IMR-90 (cell line): ENCODE data around the gene ERBB4. TPM values are rescaled to one million over a fixed set of nuclear protein-coding genes. Genes with fewer than 3 reads are reported as not detected.

Source experiments
- ATAC-seq: fragments of 200-7000 bp; cut with Tn5 transposase; 2 replicates; pipeline ENCODE4 v1.9.1; 2020; ENCODE audit warnings: low read depth, mild to moderate bottlenecking, moderate library complexity
- BruUV-seq: library from RNA; stranded (reverse); fragments of 400-500 nt; replicated peaks from 2 replicates; lab custom pipeline; 2021; lab: Mats Ljungman, UMichigan
- CTCF ChIA-PET: fragments of 300-600 bp; formaldehyde crosslinking; extraction: SDS; loops from one replicate; lab custom pipeline; 2021; ENCODE audit warnings: antibody characterized with exemption; lab: Yijun Ruan, JAX
- POLR2A ChIA-PET: fragments of 300-600 bp; sonication (Branson Sonifier 250); formaldehyde crosslinking; loops from one replicate; lab custom pipeline; 2022; ENCODE audit warnings: antibody characterized with exemption; ENCODE audit not compliant: unreplicated experiment; lab: Charles Lee
- DNase-seq: peaks from one replicate; pipeline ENCODE4 v3.0.0; 2013
- H2AFZ ChIP-seq: replicated peaks from 2 replicates; pipeline ENCODE3; 2013; ENCODE audit warnings: low read length, mild to moderate bottlenecking; ENCODE audit not compliant: poor library complexity
- H2AK5ac ChIP-seq: 2 replicates; pipeline ENCODE4 v1.6.1; 2013; ENCODE audit warnings: low read depth, low read length, inconsistent platforms
- H2AK9ac ChIP-seq: replicated peaks from 2 replicates; pipeline ENCODE3; 2013; ENCODE audit warnings: mild to moderate bottlenecking, low read depth, low read length, moderate library complexity; ENCODE audit not compliant: poor library complexity
- H2BK120ac ChIP-seq: 2 replicates; pipeline ENCODE4 v1.6.1; 2013; ENCODE audit warnings: low read depth, low read length, inconsistent platforms
- H2BK15ac ChIP-seq: 3 replicates; pipeline ENCODE4 v1.6.1; 2013; ENCODE audit warnings: low read depth, low read length, inconsistent platforms
- H2BK20ac ChIP-seq: 2 replicates; pipeline ENCODE4 v1.6.1; 2013; ENCODE audit warnings: low read depth, mild to moderate bottlenecking, inconsistent platforms, low read length, moderate library complexity
- H2BK5ac ChIP-seq: 2 replicates; pipeline ENCODE4 v1.6.1; 2013; ENCODE audit warnings: mild to moderate bottlenecking, low read depth, low read length, inconsistent platforms; ENCODE audit not compliant: poor library complexity, severe bottlenecking
- H3K14ac ChIP-seq: replicated peaks from 2 replicates; pipeline ENCODE4 v1.6.1; 2013; ENCODE audit warnings: low read depth, low read length, inconsistent platforms
- H3K18ac ChIP-seq: 2 replicates; pipeline ENCODE4 v1.6.1; 2013; ENCODE audit warnings: low read depth, low read length, control low read depth
- H3K23ac ChIP-seq: 2 replicates; pipeline ENCODE4 v1.6.1; 2013; ENCODE audit warnings: low read depth, low read length, inconsistent platforms
- H3K27ac ChIP-seq: 2 replicates; pipeline ENCODE4 v1.5.1; 2013; ENCODE audit warnings: mild to moderate bottlenecking, control low read depth, low read length; ENCODE audit not compliant: insufficient read depth
- H3K27me3 ChIP-seq: 2 replicates; pipeline ENCODE4 v1.6.1; 2013; ENCODE audit warnings: low read length; ENCODE audit not compliant: control insufficient read depth, insufficient read depth
- H3K36me3 ChIP-seq: 2 replicates; pipeline ENCODE4 v1.6.1; 2013; ENCODE audit warnings: low read length, mixed read lengths; ENCODE audit not compliant: control insufficient read depth, insufficient read depth
- H3K4ac ChIP-seq: 2 replicates; pipeline ENCODE4 v1.6.1; 2013; ENCODE audit warnings: low read depth, low read length, inconsistent platforms
- H3K4me1 ChIP-seq: 2 replicates; pipeline ENCODE4 v1.6.1; 2013; ENCODE audit warnings: low read length, mixed read lengths; ENCODE audit not compliant: control insufficient read depth, insufficient read depth
- H3K4me2 ChIP-seq: 2 replicates; pipeline ENCODE4 v1.6.1; 2013; ENCODE audit warnings: low read depth, mild to moderate bottlenecking, control low read depth, low read length, moderate library complexity
- H3K4me3 ChIP-seq: 2 replicates; pipeline ENCODE4 v1.5.1; 2013; ENCODE audit warnings: low read depth, mild to moderate bottlenecking, control low read depth, low read length, moderate library complexity; ENCODE audit not compliant: insufficient read depth
- H3K56ac ChIP-seq: 2 replicates; pipeline ENCODE4 v1.6.1; 2013; ENCODE audit warnings: low read length, inconsistent platforms; ENCODE audit not compliant: insufficient read depth; ENCODE audit errors: extremely low read depth
- H3K79me1 ChIP-seq, 2 experiments: 2 replicates each; pipeline ENCODE4 v1.6.1; 2013; ENCODE audit warnings: low read length in 2 of 2, inconsistent platforms in 1 of 2, low read depth in 1 of 2
- H3K9ac ChIP-seq: 2 replicates; pipeline ENCODE4 v1.6.1; 2013; ENCODE audit warnings: low read depth, low read length, control low read depth
- H3K9me1 ChIP-seq: 2 replicates; pipeline ENCODE4 v1.6.1; 2013; ENCODE audit warnings: low read length, inconsistent platforms; ENCODE audit not compliant: insufficient read depth
- H3K9me3 ChIP-seq: 2 replicates; pipeline ENCODE4 v1.6.1; 2013; ENCODE audit warnings: low read length; ENCODE audit not compliant: control insufficient read depth, insufficient read depth
- H4K20me1 ChIP-seq: 2 replicates; pipeline ENCODE4 v1.6.1; 2013; ENCODE audit warnings: low read length, inconsistent platforms; ENCODE audit not compliant: insufficient read depth
- H4K5ac ChIP-seq: 2 replicates; pipeline ENCODE4 v1.6.1; 2013; ENCODE audit warnings: mild to moderate bottlenecking, low read depth, low read length, control low read depth
- H4K8ac ChIP-seq, 2 experiments: 2 replicates each; pipeline ENCODE4 v1.6.1; 2013; ENCODE audit warnings: low read depth in 2 of 2, low read length in 2 of 2, control low read depth in 1 of 2, inconsistent platforms in 1 of 2
- H4K91ac ChIP-seq: 2 replicates; pipeline ENCODE4 v1.6.1; 2013; ENCODE audit warnings: low read depth, low read length, inconsistent platforms; ENCODE audit not compliant: insufficient read depth
- BHLHE40 ChIP-seq: fragments of 150-350 bp; IDR thresholded peaks from 2 replicates; pipeline ENCODE4 v1.6.1; 2016; ENCODE audit warnings: mild to moderate bottlenecking, low read depth, low read length
- CEBPB ChIP-seq: IDR thresholded peaks from 2 replicates; pipeline ENCODE4 v1.6.1; 2012; ENCODE audit warnings: low read depth, low read length, improper control_type of control experiment
- FOS ChIP-seq: fragments of 150-350 bp; IDR thresholded peaks from 2 replicates; pipeline ENCODE4 v1.6.1; 2016; ENCODE audit warnings: low read depth, low read length
- MAZ ChIP-seq: IDR thresholded peaks from 2 replicates; pipeline ENCODE4 v1.6.1; 2012; ENCODE audit warnings: low read depth, mild to moderate bottlenecking, low read length, improper control_type of control experiment, moderate library complexity, borderline replicate concordance
- MXI1 ChIP-seq: IDR thresholded peaks from 2 replicates; pipeline ENCODE4 v1.6.1; 2012; ENCODE audit warnings: low read depth, mild to moderate bottlenecking, low read length, moderate library complexity, borderline replicate concordance
- NFE2L2 ChIP-seq: fragments of 150-350 bp; IDR thresholded peaks from 2 replicates; pipeline ENCODE4 v1.6.1; 2016; ENCODE audit warnings: low read depth, mild to moderate bottlenecking, low read length
- RCOR1 ChIP-seq: IDR thresholded peaks from 2 replicates; pipeline ENCODE4 v1.6.1; 2012; ENCODE audit warnings: mild to moderate bottlenecking, low read length, improper control_type of control experiment; ENCODE audit not compliant: insufficient replicate concordance
- RFX5 ChIP-seq: IDR thresholded peaks from 2 replicates; pipeline ENCODE4 v1.8.0; 2012; ENCODE audit warnings: low read depth, mild to moderate bottlenecking, low read length, moderate library complexity
- SMC3 ChIP-seq: fragments of 150-350 bp; IDR thresholded peaks from 2 replicates; pipeline ENCODE4 v1.6.1; 2016; ENCODE audit warnings: low read depth, mild to moderate bottlenecking, antibody characterized with exemption, low read length, moderate library complexity
- WGBS, 2 experiments: methylation state at CpG; one replicate each; pipeline versions ENCODE4 v1.1.5 to v1.1.7; 2013; ENCODE audit warnings: missing lambda C conversion rate in 2 of 2; ENCODE audit not compliant: insufficient read length in 1 of 2; ENCODE audit errors: extremely low coverage in 2 of 2; 5-methylcytosine and 5-hydroxymethylcytosine counted together
- dilution Hi-C: fragments of 300-500 bp; cut with HindIII; formaldehyde crosslinking; loops from one replicate; pipeline ENCODE4 v1.14.3; 2018; ENCODE audit warnings: low sequenced_read_pairs; ENCODE audit not compliant: unreplicated experiment
- in situ Hi-C: fragments of 300-500 bp; cut with MboI; formaldehyde crosslinking; loops from 3 replicates; pipeline ENCODE4 v1.14.3; 2019; ENCODE audit warnings: low sequenced_read_pairs, inconsistent platforms, mixed read lengths
- intact Hi-C: fragments of 100-400 bp; cut with micrococcal nuclease; formaldehyde crosslinking; loops from 2 replicates; pipeline ENCODE4 v1.10.0; 2022
- polyA plus RNA-seq, 3 experiments: library from polyadenylated mRNA; depleted of rRNA; stranded (reverse); fragments of >200 nt; gene quantifications; 2 replicates each; pipeline ENCODE4 v1.2.3, GENCODE V29; 2012; ENCODE audit warnings: low replicate concordance in 1 of 3
- total RNA-seq: library from RNA; depleted of rRNA; stranded (reverse); fragments of >200 nt; gene quantifications from 2 replicates; pipeline ENCODE4 v1.2.3, GENCODE V29; 2012
- TF ChIP-seq, protein P1 (sequence below): fragments of 150-350 bp; IDR thresholded peaks from 2 replicates; pipeline ENCODE4 v1.6.1; 2017; ENCODE audit warnings: mild to moderate bottlenecking, antibody characterized with exemption, low read length, low read depth
- TF ChIP-seq, protein P2 (sequence below): fragments of 150-350 bp; IDR thresholded peaks from 2 replicates; pipeline ENCODE4 v1.6.1; 2016; ENCODE audit warnings: low read depth, mild to moderate bottlenecking, low read length, moderate library complexity, borderline replicate concordance

The ERBB4 gene
- total and polyA plus RNA-seq, 2 of the 4 experiments (the other 2 are of a cell fraction): not detected

DNA sequence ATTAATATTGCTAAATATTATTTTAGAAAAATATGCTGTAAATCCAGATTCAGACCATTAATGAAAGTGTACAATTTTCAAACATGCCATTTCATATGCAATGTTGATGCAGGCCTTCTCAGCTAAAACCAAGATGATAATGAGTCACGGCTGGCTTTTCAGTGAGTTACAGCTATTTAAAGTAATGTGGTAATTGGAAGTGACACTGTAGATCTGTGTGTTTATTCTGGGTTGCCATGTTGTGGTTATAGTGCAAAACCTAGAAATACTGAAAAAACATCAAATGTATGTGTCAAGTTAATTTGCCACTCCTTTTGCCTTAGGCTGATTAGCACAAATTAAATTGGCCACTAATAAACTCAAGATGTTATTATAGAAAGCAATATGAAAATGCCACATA is 506.6 kb downstream of the ERBB4 start:
- Histone ChIP-seq H3K9me3 (no peaks in the 10 kb centered on the region), H2AFZ (no peak overlapping the region), H3K27me3 (no peaks in the 10 kb centered on the region), H3K56ac (no peak overlapping the region; the same call in 1 of the 2 replicates), H3K4me2 (peak overlapping the region; percentile 43; the same call in 1 of the 2 replicates), H4K20me1 (no peaks in the 10 kb centered on the region), H3K4me1 (peaks cover 1% of the 10 kb centered on the region; the same call in 1 of the 2 replicates), H3K79me1 (no peaks in the 10 kb centered on the region), H3K14ac (0 out of 2 replicates have a peak overlapping the region, but pooled peaks have one; percentile 36), H3K36me3 (no peaks in the 10 kb centered on the region), H2BK20ac (peak overlapping the region; percentile 66; the same call in 1 of the 2 replicates), H2BK5ac (peak overlapping the region; percentile 83), H4K5ac (no peak overlapping the region), H2BK120ac (peak overlapping the region; percentile 65; the same call in 1 of the 2 replicates), H2BK15ac (no peak overlapping the region), H3K4me3 (no peak overlapping the region), H3K27ac (no peak overlapping the region), H4K8ac (peak overlapping the region in 1 of 2 experiments; percentile 30; a peak in 1 of 4 replicates), H3K23ac (no peak overlapping the region), H3K9me1 (no peaks in the 10 kb centered on the region), H3K9ac (no peak overlapping the region), H3K4ac (no peak overlapping the region), H2AK9ac (no peak overlapping the region), H4K91ac (no peak overlapping the region), H2AK5ac (no peak overlapping the region), H3K18ac (no peak overlapping the region)
- CTCF ChIA-PET: no interaction called here
- in situ Hi-C loops (no loop called here), intact Hi-C loops (no loop called here), dilution Hi-C loops (no loop called here)
- WGBS, 2 experiments: no CpG with 5 or more reads among the region's 1 CpG
- TF ChIP-seq SMC3 (no peak), NFE2L2 (0 out of 2 replicates have a peak, but pooled peaks have one; percentile 11), BHLHE40 (no peak), FOS (peak; percentile 37; the same call in 1 of the 2 replicates), MAZ (no peak), MXI1 (no peak), RCOR1 (no peak), RFX5 (no peak), CEBPB (peak; percentile 35; the same call in 1 of the 2 replicates)
- TF ChIP-seq, protein P1, sequence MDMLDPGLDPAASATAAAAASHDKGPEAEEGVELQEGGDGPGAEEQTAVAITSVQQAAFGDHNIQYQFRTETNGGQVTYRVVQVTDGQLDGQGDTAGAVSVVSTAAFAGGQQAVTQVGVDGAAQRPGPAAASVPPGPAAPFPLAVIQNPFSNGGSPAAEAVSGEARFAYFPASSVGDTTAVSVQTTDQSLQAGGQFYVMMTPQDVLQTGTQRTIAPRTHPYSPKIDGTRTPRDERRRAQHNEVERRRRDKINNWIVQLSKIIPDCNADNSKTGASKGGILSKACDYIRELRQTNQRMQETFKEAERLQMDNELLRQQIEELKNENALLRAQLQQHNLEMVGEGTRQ: no peak
- TF ChIP-seq, protein P2, sequence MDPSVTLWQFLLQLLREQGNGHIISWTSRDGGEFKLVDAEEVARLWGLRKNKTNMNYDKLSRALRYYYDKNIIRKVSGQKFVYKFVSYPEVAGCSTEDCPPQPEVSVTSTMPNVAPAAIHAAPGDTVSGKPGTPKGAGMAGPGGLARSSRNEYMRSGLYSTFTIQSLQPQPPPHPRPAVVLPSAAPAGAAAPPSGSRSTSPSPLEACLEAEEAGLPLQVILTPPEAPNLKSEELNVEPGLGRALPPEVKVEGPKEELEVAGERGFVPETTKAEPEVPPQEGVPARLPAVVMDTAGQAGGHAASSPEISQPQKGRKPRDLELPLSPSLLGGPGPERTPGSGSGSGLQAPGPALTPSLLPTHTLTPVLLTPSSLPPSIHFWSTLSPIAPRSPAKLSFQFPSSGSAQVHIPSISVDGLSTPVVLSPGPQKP: no peak
- ATAC-seq (peak; percentile 62), DNase-seq (peak; percentile 78)
- POLR2A ChIA-PET: no interaction called here
- no TSS peak for BruUV-seq
